HG03342 (cell line): Measurements from ENCODE around the gene LRP8.

Source experiments
- ATAC-seq: cut with Tn5 transposase; IDR thresholded peaks from one replicate; pipeline ENCODE4 v1.9.1; 2021; ENCODE audit warnings: mild to moderate bottlenecking, moderate library complexity; ENCODE audit not compliant: unreplicated experiment

The LRP8 gene

GRCh38 chr1:53266038-53266437, 61.8 kb downstream of the LRP8 start:
- no peak for ATAC-seq

- no peak for ATAC-seq
Observed at GRCh38 chr1:53265581-53265980, 62.3 kb downstream of the LRP8 start.

GRCh38 chr1:53264048-53264447, 63.8 kb downstream of the LRP8 start:
- ATAC-seq: no peak

- no peak for ATAC-seq
Observed at GRCh38 chr1:53262000-53262399, 65.9 kb downstream of the LRP8 start.

GRCh38 chr1:53260631-53261247, 67.1 kb downstream of the LRP8 start:
- ATAC-seq: no peak

- no peak for ATAC-seq
Observed at GRCh38 chr1:53259932-53260331, 67.9 kb downstream of the LRP8 start.

- ATAC-seq: no peak
Observed at GRCh38 chr1:53258216-53258615, 69.7 kb downstream of the LRP8 start.

GRCh38 chr1:53257454-53258081, 70.3 kb downstream of the LRP8 start:
- ATAC-seq: no peak

GRCh38 chr1:53256511-53257453, 71.1 kb downstream of the LRP8 start:
- no peak for ATAC-seq

- ATAC-seq: no peak
Observed at GRCh38 chr1:53255031-53255430, 72.8 kb downstream of the LRP8 start.

- no peak for ATAC-seq
Observed at GRCh38 chr1:53254011-53254640, 73.7 kb downstream of the LRP8 start.

- no peak for ATAC-seq
Observed at GRCh38 chr1:53250325-53250724, 77.5 kb downstream of the LRP8 start.

- no peak for ATAC-seq
Observed at GRCh38 chr1:53249706-53250105, 78.2 kb downstream of the LRP8 start.

- ATAC-seq: peak; percentile 56
Observed at GRCh38 chr1:53246261-53247134, 81.4 kb downstream of the LRP8 start.

- ATAC-seq: no peak
Observed at GRCh38 chr1:53244141-53244540, 83.7 kb downstream of the LRP8 start.

- ATAC-seq: no peak
Observed at GRCh38 chr1:53242381-53242780, 85.5 kb downstream of the LRP8 start.

- no peak for ATAC-seq
Observed at GRCh38 chr1:53241828-53242227, 86.0 kb downstream of the LRP8 start.

- ATAC-seq: peak; percentile 90
Observed at GRCh38 chr1:53238197-53239155, 89.4 kb downstream of the LRP8 start, which contains the start of gene MAGOH. TSS of gene MAGOH (minus strand) at chr1:53238518. CDS start at chr1:53238448, 70 bp downstream.

GRCh38 chr1:53237638-53238037, 90.2 kb downstream of the LRP8 start:
- no peak for ATAC-seq
